Fibroblast of skin of abdomen (primary cell): Measurements from ENCODE around the gene SEPTIN1.

ENCODE experiments used
- DNase-seq: peaks from one replicate; pipeline ENCODE4 v3.0.0-alpha.2; 2013

SEPTIN1 gene

GRCh38 chr16:30376461-30376902 is 5.9 kb downstream of the SEPTIN1 start:
- DNase-seq: no peak

GRCh38 chr16:30375864-30376263 is 6.5 kb downstream of the SEPTIN1 start:
- no peak for DNase-seq

GRCh38 chr16:30374538-30374937 is 7.8 kb downstream of the SEPTIN1 start, which contains the start of gene MYL11:
TSS of gene MYL11 (plus strand) at chr16:30374802. CDS start at chr16:30374858, 56 bp downstream.
- no peak for DNase-seq

GRCh38 chr16:30372725-30373124 is 9.6 kb downstream of the SEPTIN1 start:
- DNase-seq: no peak

- no peak for DNase-seq
Observed at GRCh38 chr16:30372038-30372712, 10.2 kb downstream of the SEPTIN1 start.

GRCh38 chr16:30371248-30371816 is 11.0 kb downstream of the SEPTIN1 start:
- no peak for DNase-seq

GRCh38 chr16:30370456-30371247 is 11.7 kb downstream of the SEPTIN1 start, which contains the start of gene TBC1D10B:
TSS of gene TBC1D10B (minus strand) at chr16:30370494. CDS start at chr16:30370183, 311 bp downstream.
- DNase-seq: peak; percentile 100

GRCh38 chr16:30369938-30370455 is 12.4 kb downstream of the SEPTIN1 start:
- DNase-seq: no peak

GRCh38 chr16:30369091-30369937 is 13.0 kb downstream of the SEPTIN1 start:
- no peak for DNase-seq

- no peak for DNase-seq
Observed at GRCh38 chr16:30368792-30369090, 13.6 kb downstream of the SEPTIN1 start.

GRCh38 chr16:30368122-30368791 is 14.1 kb downstream of the SEPTIN1 start:
- peak; percentile 33 for DNase-seq

GRCh38 chr16:30367349-30368009 is 14.9 kb downstream of the SEPTIN1 start:
- DNase-seq: no peak

GRCh38 chr16:30366511-30366910 is 15.8 kb downstream of the SEPTIN1 start:
- DNase-seq: no peak

- DNase-seq: no peak
Observed at GRCh38 chr16:30365200-30365599, 17.2 kb downstream of the SEPTIN1 start.

GRCh38 chr16:30361180-30361579 is 21.2 kb downstream of the SEPTIN1 start:
- DNase-seq: no peak

- no peak for DNase-seq
Observed at GRCh38 chr16:30359871-30360170, 22.5 kb downstream of the SEPTIN1 start.

GRCh38 chr16:30358990-30359870 is 23.1 kb downstream of the SEPTIN1 start:
- DNase-seq: no peak

GRCh38 chr16:30358577-30358936 is 23.8 kb downstream of the SEPTIN1 start:
- DNase-seq: no peak

GRCh38 chr16:30357715-30358576 is 24.4 kb downstream of the SEPTIN1 start:
- DNase-seq: no peak
